Fibroblast of skin of right biceps (primary cell): ENCODE measurements around the gene PIK3AP1.

Experiments used
- DNase-seq: peaks from one replicate; pipeline ENCODE4 v3.0.0-alpha.2; 2013

Gene PIK3AP1

DNA sequence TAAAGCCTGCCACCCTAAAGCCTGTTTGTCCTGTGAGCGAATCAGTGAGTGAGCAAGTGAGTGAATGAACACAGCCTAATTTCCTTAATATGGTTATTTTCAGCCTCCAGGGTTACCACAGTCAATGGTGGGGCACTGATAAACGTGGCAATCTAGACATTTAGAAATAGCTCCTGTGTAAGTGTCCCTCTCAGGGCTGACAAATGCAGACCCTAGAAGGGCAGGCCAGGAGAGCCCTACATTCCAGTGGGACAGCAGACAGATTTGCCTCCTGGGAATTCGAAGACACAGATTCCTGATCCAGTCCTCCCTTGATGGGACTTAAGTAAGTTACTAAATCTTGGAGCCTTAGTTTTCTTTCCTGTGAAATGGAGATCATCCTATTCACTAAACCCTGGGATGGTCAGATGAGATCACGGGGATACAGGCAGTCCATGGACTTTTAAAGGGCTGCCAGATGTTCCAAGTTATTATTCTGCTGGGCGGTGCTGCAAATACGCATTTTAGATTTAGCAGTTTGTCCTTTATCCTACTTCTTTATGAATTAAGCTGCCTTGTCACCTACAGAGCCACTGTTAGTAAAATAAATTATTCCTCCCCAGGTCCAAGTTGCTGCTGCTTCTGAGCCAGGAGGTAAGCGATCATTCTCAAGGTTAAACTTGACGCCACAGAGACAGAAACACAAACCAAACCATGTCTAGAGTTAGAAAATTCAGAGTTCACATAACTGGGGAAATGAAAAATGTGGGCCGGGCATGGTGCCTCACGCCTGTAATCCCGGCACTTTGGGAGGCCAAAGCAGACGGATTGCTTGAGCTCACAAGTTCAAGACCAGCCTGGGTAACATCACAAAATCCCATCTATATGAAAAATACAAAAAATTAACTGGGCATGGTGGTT lies 78.7 kb downstream of the PIK3AP1 start:
- DNase-seq, result no peak

DNA sequence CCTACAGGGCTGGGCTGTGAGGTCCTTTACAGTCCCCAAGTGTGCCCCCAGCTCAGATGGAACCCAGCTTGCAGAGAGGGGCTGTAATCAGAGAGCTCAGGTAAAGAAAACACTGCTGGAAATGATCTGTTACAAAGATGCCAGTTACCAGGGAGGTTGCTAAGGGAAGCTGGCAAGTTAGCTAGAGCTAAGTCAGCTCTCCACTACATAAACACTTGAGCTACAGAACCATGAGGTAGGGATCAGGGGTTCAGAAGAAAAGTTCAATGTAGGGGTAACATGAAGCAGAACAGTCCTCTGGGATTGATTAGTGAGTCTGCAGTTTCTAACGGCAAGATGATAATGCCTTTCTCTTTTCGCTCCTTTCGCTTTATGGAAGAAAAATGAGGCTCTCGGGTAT lies 80.4 kb downstream of the PIK3AP1 start:
- no peak for DNase-seq

- DNase-seq, result no peak
These were observed 81.6 kb downstream of the PIK3AP1 start for GRCh38 chr10:96638696-96639095.

DNA sequence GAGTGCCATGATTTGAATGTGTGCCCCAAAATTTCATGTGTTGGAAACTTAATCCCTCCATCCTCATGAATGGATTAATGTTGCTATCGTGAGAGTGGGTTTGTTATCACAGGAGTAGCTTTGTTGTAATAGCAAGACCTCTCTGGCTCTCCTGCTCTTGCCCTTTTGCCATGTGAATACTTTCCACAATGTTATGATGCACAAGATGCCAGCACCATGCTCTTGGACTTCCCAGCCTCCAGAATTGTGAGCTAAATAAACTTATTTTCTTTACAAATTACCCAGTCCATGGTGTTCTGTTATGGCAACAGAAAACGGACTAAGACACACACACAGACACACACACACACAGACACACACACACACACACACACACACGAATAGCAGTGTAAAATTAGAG lies 82.2 kb downstream of the PIK3AP1 start:
- DNase-seq, result no peak

GRCh38 chr10:96637709-96638108 lies 82.6 kb downstream of the PIK3AP1 start:
- DNase-seq, result no peak

DNA sequence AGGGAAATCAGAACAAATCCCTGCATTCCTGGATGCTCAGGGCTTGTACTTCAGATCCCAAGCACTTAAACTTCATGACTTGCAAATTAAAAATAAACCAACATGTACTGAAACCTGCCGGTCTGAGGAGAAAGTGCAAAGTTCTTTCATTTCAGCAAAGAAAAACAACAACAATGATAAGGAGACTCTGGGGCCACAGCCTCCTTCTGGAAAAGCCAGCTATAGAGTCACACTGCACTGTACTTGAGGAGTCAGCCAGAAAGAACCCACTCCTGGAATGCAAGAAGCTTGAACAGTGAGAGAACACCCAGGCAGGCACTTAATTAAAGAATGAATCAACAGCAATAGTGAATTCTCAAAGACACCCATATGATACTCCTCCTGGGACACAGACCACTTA lies 83.8 kb downstream of the PIK3AP1 start:
- no peak for DNase-seq

DNA sequence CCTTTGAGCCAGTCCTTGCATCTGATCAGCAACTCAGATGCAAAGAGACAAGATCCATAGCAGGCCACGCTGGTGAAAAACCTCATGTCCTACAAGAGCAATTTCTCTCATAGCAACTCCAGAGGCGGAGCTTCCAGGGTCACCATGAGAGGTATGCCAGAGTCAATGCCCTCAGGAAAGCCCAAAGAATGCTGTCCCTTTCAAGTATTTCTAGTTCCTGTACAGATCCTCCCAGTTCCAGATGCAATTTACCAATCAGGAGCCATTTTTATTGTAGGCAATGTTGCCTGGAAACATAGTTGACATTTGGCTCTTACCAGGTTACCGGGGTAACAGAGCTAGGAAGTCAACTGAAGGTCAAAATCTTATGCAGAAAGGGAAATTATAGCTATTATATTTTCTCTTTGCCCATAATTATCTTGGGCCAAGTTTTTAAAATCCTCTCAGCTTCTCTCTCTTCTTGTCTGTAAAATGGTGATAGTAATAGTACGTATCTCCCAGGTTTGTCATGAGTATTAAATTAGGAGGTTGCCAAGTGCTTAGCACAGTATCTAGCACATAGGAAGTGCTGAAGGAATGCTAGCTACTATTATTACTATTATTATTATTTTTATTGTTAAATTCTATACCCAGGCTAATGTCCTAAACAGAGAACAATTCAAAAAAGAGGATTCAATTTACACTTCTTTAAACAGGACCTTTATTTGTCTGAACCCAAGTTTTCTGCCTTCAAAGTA lies 87.2 kb downstream of the PIK3AP1 start:
- DNase-seq, result no peak

DNA sequence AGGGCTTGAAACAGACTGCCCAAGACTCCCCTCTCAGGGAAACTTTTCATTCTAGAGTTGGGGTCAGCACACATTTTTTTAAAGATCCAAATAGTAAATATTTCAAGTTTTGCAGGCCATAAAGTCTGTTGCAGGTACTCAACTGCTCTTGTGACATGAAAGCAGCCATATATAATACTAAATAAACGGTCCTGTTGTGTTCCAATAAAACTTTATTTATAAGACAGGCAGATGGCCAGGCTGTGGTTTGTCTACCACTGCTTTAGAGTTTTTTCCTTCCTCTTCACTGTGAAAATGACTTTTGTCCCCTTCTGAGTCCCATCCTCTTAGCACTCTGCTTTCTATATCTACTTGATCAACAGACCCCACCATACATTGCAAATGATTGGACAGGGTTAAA lies 93.0 kb downstream of the PIK3AP1 start:
- DNase-seq, result no peak

- no peak for DNase-seq
These were observed 93.5 kb downstream of the PIK3AP1 start for GRCh38 chr10:96626795-96627194.

DNA sequence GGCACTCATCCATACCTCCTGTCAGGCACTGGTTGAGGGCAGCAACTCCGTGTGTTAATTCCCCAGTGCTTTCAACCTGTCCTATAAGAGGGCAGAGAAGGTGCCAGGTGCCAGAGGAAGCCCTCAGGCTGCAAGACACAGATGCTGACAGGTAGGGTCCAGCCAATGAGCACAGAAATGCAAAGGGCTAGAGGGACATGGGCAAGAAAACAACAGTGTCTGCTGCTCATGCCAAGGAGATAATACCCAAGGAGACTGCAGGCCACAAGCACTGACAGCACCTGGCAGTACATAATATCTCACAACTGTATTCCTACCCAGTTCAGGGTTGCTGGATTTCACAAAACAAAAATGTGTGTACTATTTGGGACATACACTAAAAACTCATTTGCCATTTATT lies 95.1 kb downstream of the PIK3AP1 start:
- no peak for DNase-seq

DNA sequence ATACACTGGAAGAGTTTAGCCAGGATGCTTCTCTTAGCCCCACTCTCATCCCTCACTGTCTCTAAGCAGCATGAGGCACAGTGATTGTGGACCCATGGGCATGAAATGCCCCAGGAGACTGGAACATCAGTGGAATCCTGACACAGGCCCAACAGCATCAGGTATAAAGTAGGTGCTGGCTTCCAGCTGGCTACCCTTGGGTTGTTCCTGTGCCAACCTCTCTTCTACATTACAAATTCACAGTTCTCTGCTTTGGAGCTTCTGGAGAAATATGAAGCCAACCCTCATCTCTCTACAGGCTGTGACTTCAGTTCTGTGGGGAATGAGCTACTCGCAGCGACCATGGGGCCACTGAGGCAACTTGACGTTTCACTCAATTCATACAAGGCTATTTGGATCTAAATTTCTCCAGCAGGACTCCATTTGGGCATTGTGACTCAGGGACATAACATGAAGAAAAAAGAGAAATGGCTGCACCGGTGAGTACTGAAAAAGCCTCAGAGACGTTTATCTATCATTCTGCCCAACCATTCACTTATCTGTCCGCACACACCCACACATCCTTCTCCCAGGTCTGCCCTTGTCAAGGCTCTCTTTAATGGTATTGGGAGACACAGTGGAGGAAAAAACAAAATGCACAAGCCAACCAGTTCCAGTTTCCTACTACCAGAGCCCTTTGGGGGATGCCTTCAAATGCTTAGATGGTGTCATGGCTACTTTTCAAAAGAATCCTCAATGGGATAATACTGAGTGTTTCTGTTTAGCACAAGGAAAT lies 98.1 kb downstream of the PIK3AP1 start:
- DNase-seq, result no peak

DNA sequence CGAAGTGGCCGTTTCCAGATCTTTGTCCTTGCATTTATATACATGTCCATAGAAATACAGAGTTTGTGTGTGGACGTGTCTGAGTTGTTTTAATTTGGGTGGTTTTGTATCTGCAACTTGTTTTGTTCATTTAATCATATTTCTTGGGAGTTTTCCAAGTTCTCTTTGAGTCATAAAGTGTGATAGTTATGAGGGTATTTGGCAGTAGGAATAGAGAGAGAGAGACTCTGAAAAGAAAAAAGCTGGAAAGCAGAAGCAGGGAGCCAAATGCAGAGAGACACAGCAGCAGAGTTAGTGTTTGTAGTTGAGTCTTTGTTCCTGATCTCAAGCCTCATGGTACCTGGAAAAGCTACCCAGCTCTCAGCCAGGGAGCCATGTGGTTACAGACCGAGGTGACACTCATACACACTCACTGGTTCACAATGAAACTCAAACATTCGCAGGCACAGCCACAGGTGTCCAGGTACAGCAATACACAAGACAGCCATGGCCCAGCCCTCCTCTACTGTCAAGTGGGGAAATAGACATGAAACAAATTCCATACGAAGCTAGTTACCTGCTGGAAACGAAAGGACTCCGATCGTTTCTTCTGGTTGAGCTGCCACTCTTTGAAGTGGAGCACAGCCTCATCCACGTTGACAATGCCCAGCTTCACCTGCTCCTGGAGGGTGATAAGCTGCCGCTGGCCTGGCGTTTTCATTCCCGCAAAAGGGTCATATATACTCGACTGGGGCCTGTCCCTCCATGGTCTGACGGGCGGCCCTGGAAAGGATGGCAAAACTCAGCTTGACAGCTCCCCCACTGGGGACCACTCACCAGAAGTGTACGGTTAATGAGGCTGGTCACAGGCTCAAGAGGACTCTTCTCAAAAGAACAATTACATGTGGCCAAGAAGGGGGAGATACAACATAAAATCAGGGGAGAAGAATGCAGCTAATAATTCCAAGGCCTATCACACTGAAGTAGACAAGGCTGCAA lies 100.2 kb downstream of the PIK3AP1 start:
- DNase-seq, result peak; percentile 19

GRCh38 chr10:96619120-96619519 lies 101.2 kb downstream of the PIK3AP1 start:
- DNase-seq, result no peak

- DNase-seq, result no peak
These were observed 101.7 kb downstream of the PIK3AP1 start for GRCh38 chr10:96618653-96619052.

- DNase-seq, result no peak
These were observed 103.4 kb downstream of the PIK3AP1 start for GRCh38 chr10:96616961-96617360.

DNA sequence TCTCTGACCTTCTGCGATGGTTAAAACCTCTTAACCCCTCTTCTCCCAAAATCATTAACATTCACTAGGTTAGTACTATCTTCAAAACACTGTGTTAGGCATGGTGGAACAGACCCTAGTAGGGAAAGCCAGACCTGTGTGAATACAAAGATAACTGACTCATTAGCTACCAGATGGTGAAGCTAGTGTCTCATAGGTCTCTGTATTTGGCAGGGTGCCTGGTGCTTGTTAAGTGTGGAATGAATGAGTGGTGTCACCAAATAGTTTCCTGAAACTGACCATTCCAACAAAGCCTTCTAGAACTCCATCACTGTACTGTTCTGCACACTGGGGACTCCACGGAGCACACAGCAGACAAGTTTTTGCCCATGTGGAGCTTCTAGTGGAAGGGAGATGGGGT lies 105.8 kb downstream of the PIK3AP1 start:
- DNase-seq, result peak; percentile 96

- DNase-seq, result no peak
These were observed 106.7 kb downstream of the PIK3AP1 start for GRCh38 chr10:96613576-96613975.

GRCh38 chr10:96612055-96612830 lies 108.1 kb downstream of the PIK3AP1 start:
- no peak for DNase-seq

- DNase-seq, result no peak
These were observed 109.5 kb downstream of the PIK3AP1 start for GRCh38 chr10:96610817-96611216.

- DNase-seq, result no peak
These were observed 110.8 kb downstream of the PIK3AP1 start for GRCh38 chr10:96609510-96609909.

DNA sequence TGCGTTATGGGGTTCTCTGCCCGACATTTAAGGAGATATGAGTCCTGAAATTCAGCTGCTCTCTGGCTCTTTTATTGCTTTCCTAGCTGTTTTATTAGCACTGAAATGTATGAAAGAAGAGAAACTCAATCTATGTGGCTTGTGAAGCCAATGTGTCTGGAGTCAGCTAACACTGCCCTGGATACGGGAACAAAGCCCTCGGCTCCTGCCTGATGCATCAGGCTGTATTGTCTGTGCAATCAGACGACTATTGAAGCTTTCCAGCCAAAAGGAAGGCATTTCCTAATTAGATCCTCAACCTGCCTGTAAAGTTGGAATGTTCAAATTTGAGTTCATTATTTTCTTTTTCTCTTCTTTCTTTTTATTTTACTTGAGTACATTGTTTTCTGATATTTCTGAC lies 111.5 kb downstream of the PIK3AP1 start:
- DNase-seq, result no peak
